ENCODE data around the gene PDE6C.

PDE6C gene

DNA sequence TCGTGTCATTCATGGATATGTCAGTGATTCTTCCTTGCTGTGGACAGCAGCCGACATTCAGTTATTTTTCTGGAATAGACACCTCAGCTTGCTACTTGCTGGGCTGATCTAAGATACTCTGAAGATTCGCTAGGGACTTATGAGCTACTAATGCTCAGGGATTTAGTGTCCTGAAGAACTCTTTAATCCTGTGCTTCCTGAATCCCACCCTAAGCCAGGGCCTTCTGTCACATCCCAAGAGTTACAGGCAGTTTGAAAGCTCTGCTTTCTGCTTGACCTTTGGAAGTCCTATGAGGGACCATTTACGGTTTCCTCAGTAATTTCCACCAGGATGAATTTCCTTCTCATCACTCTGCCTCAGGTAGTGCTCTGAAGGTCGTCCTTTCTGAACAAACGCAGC lies at the start of gene PDE6C:
Gene PDE6C, plus strand, starts transcription at position 227 of the 400 bp plus-strand sequence. CDS start 189 bp downstream, outside the sequence.
- no peak for DNase-seq

DNA sequence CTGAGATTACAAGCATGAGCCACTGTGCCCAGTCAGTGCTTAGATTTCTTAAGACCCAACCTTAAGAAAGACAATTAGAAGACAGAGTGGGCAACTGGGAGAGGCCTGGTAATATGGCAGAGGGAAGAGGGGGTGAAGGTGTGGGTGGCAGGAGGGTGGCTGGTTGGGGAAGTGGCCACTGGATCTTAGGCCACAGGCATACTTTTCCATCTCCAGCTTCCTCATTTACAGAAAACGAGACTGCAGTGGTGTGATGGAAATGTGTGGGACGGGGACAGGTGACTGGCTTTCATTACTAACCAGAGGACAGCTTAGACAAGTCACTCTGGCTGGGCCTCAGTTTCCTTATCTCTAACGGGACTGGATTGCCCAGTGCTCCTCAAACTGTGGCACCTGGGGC lies 46.9 kb upstream of the PDE6C start:
- no peak for DNase-seq

DNA sequence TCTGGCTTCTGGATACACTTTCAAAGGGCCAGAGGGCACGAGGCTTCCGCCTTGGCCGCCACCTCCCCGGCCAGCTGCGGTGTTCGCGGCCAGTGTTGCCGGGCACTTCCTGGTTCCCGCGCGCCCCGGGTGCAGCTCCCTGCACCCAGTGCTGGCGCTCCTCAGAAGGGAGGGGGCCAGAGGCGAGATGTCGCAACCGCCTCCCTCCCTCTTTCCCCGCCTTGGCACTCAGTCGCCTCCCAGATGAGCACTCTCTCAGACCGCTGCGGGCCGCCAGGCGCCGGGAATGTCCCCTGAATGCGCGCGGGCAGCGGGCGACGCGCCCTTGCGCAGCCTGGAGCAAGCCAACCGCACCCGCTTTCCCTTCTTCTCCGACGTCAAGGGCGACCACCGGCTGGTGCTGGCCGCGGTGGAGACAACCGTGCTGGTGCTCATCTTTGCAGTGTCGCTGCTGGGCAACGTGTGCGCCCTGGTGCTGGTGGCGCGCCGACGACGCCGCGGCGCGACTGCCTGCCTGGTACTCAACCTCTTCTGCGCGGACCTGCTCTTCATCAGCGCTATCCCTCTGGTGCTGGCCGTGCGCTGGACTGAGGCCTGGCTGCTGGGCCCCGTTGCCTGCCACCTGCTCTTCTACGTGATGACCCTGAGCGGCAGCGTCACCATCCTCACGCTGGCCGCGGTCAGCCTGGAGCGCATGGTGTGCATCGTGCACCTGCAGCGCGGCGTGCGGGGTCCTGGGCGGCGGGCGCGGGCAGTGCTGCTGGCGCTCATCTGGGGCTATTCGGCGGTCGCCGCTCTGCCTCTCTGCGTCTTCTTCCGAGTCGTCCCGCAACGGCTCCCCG lies 45.7 kb upstream of the PDE6C start, which contains the start of gene FFAR4:
Gene FFAR4, plus strand, starts transcription at position 231 of the 842 bp plus-strand sequence. Its CDS starts 56 bp downstream, at position 287.
- DNase-seq = no peak

DNA sequence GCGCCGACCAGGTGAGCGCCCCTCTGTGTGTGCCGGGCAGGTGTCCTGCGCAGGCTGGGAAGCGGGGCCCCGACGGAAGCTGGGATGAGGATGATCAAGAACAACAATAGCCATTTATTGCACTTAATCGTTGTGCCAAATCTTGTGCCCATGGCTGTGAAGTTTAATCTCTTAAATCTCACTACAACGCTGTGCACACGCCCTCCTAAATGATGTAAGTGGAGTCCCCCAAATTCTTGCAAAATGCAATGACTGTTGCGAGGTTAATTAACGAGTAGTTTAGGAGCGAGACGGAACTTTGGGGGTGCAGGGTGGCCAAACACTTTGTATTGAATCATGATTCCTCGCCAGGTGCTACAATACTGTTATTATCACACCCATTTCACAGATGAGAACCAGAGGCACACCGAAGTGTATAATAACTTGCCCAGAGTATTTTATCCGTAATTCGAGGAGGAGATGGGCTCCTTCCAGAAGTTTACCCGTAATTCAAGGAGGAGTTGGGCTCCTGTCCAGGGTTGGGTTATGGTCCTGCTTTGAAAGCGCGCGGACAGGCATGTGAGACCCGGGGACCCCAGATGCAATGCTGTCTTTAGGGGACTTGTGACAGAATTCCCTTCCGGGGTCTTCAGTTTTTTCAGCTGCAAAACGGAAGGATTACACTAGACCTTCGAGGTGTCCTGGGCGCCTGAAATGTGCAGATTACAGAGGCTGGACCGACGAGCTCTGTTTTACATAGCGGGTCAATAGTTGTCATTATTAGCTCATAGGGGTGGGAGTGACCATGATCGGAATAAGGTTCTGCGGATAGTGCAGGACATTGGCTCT lies 44.8 kb upstream of the PDE6C start:
- DNase-seq = no peak

DNA sequence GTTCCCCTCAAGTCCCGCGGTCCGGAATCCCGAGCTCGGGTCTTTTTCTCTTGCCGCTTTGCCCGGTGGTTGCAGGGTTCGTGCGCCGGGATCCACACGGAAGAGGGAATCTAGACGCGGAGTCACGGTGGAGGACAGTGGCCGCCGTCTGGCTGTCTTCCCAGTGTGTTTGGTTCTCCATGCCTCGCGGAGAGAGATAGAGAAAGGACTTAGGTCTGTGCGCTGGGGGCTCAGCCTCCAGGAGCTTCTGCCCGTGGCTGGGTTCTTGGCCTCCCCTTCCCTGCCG lies 44.3 kb upstream of the PDE6C start:
- DNase-seq = no peak

DNA sequence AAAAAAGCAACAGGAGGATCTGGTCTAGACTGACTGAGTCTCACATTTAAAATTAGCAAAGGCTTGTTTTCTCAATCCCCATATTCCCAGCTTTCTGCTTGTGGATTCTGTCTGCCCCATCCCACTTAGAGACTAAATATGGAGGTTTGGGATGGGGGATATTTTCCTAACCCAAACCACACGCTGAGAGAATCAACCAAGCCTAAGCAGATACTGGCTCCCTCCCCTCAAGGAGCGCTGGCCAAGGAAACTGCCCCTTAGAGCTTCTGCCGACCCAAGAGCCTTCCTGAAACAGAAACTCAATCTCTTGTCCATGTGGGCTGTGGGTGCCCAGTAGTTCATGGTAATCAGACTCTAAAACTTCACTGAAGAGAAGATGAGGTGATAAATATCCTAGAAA lies 42.0 kb upstream of the PDE6C start:
- DNase-seq = no peak

DNA sequence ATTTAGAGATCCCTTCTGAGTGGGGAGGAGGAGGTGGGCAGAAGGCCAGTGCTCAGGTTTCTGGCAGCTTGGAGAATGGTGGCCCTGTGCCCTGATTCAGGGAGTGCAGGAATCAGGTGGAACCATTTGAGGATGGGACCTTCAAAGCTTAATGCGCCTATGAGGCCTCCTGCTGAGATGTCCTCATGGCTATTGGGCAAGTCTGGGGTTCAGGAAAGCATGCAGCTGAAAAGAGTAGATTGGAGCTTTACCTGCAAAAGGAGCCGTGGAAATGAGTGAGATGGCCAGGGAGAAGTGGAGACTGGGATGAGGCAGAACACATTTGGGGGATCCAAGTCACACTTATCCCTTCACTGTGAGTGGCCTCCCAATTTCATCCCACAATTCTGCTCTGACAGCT lies 39.7 kb upstream of the PDE6C start:
- DNase-seq = no peak

DNA sequence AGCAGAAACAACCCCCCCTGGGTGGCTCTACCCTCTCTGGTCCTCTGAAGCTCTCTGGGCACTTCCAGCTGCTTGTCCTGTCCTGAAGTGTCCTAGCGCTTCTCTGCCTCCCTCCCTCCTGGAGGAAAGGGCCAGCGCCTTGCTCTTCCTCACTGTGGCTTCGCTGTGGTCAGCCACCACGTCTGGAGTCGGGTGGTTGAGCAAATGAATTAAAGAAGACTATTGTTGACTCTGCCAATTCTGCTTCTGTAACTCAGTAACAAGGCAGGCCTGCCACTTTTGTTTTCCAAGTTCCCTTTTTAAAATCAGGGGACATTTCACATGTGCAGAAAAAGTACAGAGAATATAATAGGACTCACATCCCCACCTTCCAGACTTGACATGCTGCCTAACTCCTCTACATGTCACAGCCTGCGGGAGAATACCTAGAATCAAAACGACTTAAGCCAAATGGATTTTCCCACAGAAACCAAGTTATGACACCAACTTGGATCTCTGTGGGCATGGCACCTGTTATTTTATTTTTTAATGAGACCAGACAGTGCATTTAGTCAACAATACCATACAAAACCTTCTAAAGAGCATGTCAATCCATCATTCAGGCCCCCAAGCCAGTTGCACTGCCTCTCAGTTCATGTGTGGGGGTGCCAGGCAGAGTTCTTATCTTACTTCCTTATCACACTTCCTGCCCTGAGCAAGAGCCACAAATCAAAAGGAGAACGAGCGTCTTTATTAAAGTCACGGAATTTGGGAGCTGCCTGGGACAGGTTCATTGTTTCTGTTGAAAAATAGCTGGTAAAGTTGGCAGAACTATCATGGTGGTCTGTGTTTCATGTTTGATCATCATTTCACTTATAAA lies 39.1 kb upstream of the PDE6C start:
- no peak for DNase-seq

DNA sequence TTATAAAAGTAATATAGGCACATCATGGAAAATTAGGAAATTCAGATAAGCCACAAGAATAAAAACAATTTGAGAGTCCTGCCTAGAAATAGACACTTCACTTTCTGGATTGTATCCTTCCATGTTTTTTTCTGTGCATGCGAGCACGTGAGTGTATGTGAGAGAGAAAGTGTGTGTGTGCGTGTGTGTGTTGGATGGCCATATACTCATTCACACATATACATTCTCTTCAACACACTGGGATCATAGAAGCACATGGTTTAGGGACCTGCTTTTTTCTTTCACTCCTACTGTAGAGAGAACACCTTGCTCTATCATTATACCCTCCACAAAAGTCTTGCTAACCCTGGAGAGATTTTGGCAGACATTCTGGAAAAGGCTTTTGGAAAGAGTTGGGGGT lies 38.4 kb upstream of the PDE6C start:
- DNase-seq = no peak

DNA sequence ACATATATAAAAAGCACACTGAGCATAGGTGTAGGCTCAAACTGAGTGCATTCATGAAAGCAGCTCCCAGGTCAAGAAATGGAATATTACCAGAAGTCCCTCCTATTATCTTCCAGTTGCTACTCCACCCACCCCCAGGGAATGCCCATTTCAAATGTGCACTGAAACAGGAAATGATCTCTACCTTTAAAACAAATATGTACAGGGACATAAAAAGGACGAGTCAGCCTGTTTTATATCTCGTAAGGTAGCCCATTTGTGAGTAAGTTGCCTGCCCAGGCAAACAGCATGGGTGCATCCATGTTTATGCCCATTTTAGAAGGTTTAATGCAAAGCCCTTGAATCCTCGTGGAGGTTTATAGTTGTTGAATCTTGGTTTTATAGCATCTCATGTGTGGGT lies 35.4 kb upstream of the PDE6C start:
- no peak for DNase-seq

DNA sequence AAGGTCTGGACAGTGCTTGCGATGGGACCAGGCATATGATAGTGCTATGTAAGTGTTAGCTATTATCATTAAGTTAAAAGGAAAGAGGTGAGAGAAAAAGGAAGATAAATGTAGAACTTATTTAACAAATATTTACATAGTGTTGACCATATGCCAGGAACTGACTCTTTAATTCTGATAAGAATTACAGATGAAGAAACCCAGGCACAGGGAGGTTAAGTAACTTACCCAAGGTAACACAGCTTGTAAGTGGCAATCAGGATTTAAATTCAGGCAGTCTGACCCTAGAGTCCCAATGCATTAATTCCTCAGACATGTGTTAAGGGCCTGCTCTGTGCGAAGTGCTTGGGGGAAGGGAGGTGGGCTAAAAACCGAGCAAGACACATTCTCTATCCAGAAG lies 34.8 kb upstream of the PDE6C start:
- DNase-seq = no peak

DNA sequence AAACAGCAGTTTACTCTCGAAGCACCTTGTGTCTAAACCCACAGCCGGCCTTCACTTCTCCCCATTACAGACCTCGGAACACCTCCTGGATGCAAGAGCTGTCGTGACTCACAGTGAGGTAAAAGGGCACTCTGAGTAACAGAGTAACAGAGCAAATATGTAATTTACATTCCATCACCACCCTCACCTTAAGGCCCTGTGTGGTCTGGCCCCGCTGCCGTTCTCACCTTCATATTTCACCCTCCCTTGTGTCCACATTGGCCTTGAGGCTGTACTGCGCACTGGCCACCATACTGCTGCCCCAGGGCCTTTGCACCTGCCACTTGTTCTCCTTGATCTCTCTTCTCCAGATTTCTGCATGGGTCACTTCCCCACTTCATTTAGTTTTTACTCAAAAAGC lies 33.2 kb upstream of the PDE6C start:
- no peak for DNase-seq

DNA sequence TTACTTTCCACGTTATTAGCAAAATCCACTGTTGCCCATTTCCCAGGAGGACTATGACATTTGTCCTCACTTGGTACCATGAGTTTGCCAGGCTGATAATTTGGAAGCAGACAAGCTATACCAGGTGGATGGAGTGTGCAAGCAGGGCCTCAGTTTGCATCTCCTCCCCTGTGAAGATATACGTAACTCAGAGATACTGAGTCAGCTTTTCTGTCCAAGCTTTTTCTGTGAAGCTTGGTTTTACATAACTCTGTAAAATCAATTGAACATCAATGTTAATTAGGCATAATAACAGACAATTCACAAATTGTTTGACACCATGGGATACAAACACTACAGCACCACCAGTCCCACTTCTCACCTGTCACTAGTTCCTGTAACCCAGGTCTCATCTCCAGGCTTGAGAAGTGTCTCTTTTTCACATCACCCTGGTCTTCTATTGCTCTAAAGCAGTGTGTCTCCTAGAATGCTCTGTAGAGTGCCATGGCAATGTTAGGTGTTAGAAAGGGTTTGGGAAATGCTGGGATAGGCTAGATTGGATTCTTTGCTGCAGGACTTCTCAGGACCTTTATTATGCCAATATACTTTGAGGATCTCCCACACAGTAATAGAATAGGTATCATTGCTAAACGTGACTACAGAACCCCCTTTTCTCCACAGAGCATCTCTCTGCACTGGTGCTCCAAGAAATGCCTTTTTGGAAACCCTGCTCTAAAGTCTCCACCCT lies 32.2 kb upstream of the PDE6C start:
- DNase-seq = no peak

DNA sequence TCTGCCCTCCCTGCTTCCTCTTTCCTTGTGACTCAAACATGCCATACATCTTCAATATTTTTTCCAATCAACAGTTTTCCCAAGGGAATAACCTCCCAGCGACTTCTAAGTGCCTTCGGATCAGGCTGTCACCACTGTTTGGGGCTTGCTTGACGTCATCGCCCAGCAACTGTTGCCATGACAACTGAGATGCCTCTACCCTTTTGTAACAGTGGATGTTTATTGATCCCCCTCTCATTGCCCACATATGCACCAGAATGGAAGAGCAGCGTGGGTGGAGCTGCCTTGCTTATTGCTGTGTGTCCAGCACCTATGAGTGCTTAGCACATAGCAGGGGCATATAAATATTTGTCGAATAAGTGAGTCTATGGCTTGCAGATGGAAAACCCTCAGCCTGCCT lies 31.5 kb upstream of the PDE6C start:
- no peak for DNase-seq

DNA sequence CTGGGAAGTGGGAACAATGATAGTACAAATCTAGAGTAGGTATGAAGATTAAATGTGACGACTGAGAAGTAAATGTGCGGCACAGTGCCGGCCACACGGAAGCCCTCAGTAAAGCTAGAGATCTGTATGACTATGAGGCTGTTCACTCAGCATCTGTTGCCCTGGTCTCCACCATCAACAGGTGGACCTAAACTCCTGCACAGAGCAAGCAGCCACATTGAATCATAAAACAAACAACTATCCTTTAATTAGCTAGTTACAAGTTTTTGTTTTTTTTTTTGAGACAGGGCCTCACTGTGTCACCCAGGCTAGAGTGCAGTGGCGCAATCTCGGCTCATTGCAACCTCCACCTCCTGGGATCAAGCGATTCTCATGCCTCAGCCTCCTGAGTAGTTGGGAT lies 27.9 kb upstream of the PDE6C start:
- no peak for DNase-seq

DNA sequence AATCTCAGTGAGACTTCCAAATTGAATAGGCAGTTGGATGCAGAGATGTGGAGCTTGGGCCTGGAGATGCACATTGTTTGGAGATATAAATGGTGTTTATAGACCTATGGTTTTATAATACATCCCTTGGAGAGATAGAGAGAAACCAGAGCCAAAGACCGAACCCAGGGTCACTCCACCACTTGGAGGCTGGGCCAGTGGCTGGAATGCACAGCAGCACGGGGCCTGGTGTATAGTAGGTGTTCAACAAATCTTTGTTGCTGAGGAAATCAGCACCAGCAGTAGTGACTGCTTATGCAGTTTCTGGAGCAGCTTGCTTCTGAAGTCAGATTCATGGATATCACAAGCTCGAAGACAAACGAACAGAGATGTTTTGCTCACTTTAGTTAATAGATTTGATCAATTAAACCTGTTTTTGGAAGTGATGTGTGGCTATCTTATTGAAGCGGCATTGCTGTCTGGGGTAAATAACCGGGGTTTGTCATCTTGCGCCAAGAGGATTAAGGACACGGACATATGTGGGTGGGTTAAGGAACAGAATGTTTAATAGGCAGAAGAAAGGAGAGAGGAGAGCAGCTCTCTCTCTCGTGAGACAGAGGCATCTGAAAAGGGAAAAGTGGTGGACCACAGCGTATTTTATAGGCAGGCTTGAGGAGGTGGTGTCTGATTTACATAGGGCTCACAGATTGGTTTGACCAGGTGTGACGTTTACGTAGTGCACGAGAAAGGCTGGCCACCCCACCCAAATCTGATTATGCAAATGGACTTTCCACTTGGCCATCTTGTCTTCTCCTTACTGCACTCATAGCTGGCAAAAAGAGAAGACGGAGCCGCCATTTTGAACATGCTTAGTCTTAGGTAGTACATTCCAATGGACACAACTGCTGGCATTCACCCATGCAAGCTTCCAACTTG lies 22.4 kb upstream of the PDE6C start:
- DNase-seq = no peak

DNA sequence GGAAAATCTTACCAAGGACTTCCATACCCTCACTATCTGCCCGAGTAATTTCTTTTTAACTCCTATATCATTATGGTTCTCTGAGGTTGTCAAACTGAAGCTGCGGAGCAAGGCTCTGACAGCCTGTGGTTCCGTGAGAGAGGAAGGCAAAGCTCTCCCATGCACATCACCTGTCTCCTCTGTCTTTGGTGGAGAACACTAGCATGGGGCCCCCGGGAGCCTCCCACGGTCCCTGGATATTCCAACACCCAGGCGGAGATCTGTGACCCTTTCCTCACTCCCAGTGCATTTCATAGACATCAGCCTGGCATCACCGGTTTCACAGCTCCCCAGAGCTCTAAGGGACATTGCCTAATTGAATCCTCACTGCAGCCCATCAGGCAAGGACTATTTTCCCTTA lies 21.7 kb upstream of the PDE6C start:
- DNase-seq = no peak

DNA sequence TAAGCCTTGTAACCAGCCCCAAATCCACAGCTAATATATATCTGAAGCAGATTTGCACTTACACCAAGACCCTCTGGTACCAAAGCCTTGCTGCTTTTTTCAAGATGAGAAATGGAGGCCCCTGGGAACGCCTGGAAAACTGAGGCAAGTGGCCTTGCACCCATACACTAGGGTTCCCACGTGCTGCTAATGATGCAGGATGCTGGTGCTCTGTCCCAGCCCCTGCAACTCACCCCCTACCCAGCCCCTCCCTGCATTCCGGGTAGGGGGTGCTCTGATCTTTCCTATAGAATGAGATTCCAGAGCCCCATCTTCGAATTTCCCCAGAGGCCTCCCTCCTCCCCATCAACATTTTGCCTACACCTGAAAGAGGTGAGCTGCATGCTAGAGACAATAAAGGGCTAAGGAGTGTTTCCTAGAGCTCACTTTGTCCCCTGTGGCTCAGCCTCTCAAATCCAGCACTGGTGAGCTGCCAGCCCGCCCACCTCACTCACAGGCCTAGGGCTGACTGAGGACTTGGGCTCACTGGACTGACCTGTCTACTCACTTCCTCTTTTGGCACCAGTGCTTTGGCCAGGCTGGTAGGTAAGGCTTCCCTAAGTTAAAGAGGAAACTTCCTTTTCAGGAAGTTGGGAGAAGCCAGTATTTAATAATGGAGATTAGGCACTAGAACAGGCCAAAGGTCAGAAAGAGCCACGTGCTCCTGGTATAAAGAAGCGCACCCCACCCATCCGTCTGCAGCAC lies 21.1 kb upstream of the PDE6C start:
- no peak for DNase-seq

DNA sequence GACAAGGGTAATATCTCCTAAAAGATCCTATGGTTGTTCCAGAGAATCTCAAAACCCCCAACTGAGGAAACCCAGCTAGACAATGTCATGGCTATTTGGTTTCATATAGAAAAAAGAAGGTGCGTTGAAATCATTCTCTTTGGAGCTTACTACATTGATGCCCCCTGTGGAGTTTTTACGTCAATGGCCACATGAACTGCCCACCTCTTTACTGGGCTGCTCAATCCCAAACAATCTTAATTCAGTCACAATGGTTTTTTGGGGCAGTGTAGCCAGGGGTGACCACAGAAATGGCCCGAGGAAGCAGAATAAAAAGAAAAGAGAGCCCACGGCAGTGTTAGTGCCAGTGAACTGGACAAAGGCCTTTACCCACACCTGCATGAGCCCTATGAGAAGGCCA lies 19.1 kb upstream of the PDE6C start:
- no peak for DNase-seq

DNA sequence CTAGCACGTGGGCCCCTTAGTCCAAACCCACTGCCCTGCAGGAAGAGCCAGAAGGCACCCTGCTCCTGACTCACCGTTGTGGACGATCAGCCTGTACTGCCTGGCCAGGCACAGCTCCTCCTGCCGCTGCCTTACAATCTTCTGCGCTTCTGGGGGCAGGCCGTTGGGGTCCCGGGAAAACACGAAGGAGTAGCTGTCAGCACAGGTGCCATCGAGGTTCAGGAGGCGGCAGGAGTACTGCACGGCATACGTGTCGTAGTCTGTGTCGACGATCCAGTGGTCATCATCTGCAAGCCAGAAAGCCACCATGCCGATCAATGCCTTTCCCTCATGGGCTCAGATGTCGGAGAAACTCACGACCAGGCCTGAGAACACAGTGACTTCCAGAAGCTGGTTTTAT lies 18.6 kb upstream of the PDE6C start:
- no peak for DNase-seq

DNA sequence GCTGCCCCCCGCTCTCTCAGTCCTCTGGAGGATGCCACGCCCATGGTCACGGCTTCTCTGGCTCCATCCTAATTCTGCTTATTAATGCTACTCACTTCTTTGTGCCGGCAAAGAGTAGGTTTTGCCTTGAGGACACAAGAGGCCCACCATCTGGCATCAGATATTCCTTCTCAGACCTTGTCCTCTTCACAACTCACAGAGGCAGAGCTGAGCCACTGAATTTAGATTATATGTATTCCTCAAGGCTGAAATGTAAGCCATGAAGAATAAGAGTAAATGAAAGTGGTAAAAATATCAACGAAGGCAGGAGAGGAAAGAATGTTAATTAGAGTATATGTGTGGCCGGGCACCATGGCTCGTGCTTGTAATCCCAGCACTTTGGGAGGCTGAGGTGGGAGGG lies 17.8 kb upstream of the PDE6C start:
- no peak for DNase-seq
